Smooth muscle cell of the pulmonary artery (primary cell): ENCODE data around the gene GSTM2. TPM values are rescaled to one million over a fixed set of nuclear protein-coding genes. Genes with fewer than 3 reads are reported as not detected.

Source experiments
- total RNA-seq: library from RNA; depleted of rRNA; stranded (reverse); fragments of >200 nt; gene quantifications from 2 replicates; pipeline ENCODE4 v1.2.3, GENCODE V29; 2014

Gene GSTM2
- total RNA-seq, result 26.5 and 27.1 TPM in 2 replicates

DNA sequence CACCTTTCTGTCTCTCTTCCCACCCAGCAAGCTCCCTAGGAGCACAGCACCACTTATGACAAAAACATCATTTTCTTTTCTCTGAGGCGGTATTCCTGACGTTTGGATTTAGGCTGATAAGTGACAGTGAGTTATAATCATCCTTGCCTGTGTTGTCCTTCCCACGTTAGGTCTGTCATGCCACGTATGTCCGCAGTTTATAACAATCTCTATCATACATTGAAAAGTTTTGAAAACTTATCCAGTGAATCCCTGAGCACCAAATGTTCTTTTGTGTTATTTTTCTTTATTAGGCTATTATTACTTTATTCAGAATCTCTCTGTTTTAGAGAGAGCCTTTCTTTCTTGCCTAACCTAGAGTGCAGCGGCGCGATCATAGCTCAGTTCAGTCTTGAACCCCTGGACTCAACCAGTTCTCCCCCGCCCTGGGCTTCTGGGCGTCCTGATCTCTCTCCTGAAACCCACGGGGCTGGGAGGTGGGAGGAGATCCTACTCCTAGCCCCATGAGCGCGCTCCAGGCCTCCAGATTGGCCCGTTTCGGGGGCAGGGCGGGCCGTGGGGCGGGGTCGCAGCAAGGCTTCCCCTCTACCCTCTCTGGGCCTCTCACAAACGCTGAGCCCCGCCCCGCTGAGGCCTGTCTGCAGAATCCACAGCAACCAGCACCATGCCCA is at the start of gene GSTM2:
GSTM2 (plus strand) TSS at position 606 of the 671 bp plus-strand sequence; CDS start at position 665, 59 bp downstream.

DNA sequence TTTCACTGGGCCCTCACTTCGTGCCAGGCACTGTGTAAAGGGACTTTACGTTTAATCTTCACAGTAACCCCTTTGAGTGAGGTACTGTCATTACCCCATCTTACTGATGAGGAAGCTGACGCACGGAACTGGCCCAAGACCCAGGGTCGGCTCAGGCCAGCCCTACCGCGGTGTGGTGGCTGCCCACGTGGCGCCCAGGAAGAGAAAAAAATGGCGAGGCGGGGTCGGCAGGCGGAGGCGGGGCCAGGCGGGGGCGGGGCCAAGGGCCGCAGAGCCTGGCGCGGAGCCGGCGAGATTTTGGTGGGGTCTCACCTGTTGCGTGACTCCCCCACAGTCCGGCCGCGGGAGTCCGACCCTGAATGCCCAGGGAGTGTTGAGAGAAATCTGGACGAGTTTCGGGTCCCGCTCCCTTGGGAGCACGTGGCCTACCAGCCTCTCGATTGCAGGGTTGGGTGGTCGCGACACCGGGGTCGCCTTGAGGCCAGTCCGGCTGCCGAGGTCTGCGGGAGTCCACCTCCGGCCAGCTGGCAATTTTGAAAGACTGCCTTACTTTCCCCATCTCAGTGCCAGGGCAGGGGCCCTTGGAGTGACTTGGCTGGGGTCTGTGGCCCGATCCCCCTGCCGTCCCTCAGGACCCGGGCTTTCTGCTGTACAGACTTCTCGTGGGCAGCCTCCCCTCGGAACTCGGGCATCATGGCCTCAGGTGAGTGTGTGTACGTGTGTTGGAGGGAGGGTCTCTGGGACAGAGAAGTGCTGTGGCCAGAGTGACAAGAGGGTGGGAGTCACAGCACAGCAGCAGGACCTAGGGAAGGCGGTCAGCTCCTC is 48.1 kb upstream of the GSTM2 start, which contains the start of the genes AMPD2 and GNAT2:
AMPD2 (plus strand) TSS at position 262 of the 825 bp plus-strand sequence. CDS start 1,339 bp downstream, outside the sequence.
GNAT2 (minus strand) TSS at position 41 of the 825 bp plus-strand sequence. CDS start 6,746 bp downstream, outside the sequence.

DNA sequence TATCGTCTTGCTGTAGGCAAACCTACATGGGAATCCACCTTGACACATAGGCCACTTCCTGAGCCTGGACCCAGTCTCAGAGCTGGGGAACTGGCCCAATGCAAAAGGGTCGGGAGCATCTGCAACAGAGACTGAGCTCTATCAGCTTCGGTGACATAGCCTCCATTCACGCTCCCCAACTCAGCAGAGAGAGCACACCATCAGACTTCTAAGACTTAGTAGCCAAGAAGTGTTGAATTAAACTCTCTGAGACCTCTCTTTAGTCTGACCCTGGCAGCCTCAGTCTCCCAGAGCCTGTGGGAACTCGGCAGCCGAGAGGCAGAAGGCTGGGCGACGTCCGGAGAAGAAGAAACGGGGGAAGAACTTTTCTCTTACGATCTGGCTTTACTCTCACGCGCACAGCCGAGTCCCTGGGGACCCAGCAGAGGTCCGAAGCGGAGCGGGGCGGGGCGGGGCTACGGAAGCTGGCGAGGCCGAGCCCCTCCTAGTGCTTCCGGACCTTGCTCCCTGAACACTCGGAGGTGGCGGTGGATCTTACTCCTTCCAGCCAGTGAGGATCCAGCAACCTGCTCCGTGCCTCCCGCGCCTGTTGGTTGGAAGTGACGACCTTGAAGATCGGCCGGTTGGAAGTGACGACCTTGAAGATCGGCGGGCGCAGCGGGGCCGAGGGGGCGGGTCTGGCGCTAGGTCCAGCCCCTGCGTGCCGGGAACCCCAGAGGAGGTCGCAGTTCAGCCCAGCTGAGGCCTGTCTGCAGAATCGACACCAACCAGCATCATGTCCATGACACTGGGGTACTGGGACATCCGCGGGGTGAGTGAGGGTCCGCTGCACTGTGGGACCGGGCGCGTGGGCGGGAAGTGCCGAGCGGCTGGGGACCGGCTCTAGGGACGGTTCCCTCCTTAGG is 12.0 kb upstream of the GSTM2 start, which contains the start of gene GSTM4:
GSTM4 (plus strand) TSS at position 485 of the 905 bp plus-strand sequence; CDS start at position 776, 291 bp downstream.

DNA sequence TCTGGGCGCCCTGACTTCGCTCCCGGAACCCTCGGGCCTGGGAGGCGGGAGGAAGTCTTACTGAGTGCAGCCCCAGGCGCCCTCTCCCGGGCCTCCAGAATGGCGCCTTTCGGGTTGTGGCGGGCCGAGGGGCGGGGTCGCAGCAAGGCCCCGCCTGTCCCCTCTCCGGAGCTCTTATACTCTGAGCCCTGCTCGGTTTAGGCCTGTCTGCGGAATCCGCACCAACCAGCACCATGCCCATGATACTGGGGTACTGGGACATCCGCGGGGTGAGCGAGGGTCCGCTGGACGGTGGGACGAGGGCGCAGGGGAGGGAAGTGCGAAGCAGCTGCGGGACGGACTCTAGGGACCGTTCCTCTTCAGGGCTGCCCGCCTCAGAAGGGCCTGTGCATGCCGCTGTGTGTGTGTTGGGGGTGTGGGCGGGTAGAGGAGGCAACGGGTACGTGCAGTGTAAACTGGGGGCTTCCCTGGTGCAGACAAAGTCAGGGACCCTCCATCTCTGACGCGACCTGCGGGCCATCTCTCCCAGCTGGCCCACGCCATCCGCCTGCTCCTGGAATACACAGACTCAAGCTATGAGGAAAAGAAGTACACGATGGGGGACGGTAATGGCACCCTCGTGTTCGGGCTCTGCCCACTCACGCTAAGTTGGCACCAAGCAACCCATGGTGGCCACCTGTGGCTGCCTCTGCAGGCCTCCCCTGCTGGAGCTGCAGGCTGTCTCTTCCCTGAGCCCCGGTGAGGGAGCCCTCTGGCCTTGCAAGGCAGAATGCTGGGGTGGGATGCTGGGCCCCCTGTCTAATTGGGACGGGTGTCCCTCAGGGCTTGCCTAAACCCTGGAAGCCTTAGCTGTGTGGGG is 20.0 kb downstream of the GSTM2 start, which contains the start of gene GSTM1:
GSTM1 (plus strand) TSS at position 177 of the 859 bp plus-strand sequence; CDS start at position 234, 57 bp downstream.

DNA sequence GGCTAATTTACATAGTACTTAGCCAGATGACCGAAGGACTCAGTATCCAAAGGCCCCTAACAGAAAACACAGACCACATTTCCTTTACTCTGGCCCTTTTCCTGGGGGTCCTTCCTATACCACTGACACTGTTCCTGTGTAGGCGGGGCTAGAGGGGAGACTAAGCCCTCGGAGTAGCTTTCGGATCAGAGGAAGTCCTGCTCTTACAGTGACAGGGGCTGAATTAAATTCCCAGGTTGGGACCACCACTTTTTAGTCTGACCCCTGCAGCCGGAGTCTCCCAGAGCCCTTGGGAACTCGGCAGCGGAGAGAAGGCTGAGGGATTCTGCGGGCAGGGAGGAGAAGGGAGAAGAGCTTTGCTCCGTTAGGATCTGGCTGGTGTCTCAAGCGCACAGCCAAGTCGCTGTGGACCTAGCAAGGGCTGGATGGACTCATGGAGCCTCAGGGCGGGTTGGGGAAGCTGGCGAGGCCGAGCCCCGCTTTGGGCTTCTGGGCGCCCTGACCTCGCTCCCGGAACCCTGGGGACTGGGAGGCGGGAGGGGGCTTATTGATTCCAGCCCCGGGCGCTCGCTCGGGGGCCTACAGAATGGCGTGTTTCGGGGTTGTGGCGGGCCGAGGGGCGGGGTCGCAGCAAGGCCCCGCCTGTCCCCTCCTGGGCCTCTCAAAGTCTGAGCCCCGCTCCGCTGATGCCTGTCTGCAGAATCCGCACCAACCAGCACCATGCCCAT is 43.9 kb downstream of the GSTM2 start, which contains the start of gene GSTM5:
GSTM5 (plus strand) TSS at position 659 of the 728 bp plus-strand sequence; CDS start at position 721, 62 bp downstream.

Other genes with a start within 250 kb of the GSTM2 start
- 36.6 and 52.4 TPM in 2 replicates for gene PSMA5, start 241.6 kb upstream of the GSTM2 start, total RNA-seq
- 0.56 and 0.91 TPM in 2 replicates for gene SYPL2, start 201.5 kb upstream of the GSTM2 start, total RNA-seq
- gene ATXN7L2, start 184.2 kb upstream of the GSTM2 start, total RNA-seq, result 1.2 and 1.3 TPM in 2 replicates
- gene CYB561D1, start 174.0 kb upstream of the GSTM2 start, total RNA-seq, result 6.5 and 10.4 TPM in 2 replicates
- 3.3 and 4.9 TPM in 2 replicates for gene AMIGO1, start 158.3 kb upstream of the GSTM2 start, total RNA-seq
- gene GPR61, start 128.2 kb upstream of the GSTM2 start, total RNA-seq, result 0.13 TPM in 1 of 2 replicates, not detected in the other
- gene GNAI3, start 119.4 kb upstream of the GSTM2 start, total RNA-seq, result 14.9 and 16.0 TPM in 2 replicates
- gene GNAT2, start 48.4 kb upstream of the GSTM2 start, total RNA-seq, result 0.30 and 0.33 TPM in 2 replicates
- gene AMPD2, start 48.2 kb upstream of the GSTM2 start, total RNA-seq, result 98.9 and 120 TPM in 2 replicates
- gene GSTM4, start 12.0 kb upstream of the GSTM2 start, total RNA-seq, result 7.8 and 12.9 TPM in 2 replicates
- gene GSTM1, start 19.8 kb downstream of the GSTM2 start, total RNA-seq, result not detected in 2 replicates
- gene GSTM5, start 44.2 kb downstream of the GSTM2 start, total RNA-seq, result 4.1 and 5.0 TPM in 2 replicates
- gene GSTM3, start 73.0 kb downstream of the GSTM2 start, total RNA-seq, result 27.5 and 30.3 TPM in 2 replicates
- gene EPS8L3, start 95.9 kb downstream of the GSTM2 start, total RNA-seq, result not detected in 2 replicates
- 53.5 and 61.1 TPM in 2 replicates for gene CSF1, start 242.8 kb downstream of the GSTM2 start, total RNA-seq